ENCODE results near the gene RGP1.

The RGP1 gene

GRCh38 chr9:35719546-35719945 lies 29.5 kb upstream of the RGP1 start:
- Histone ChIP-seq H3K27ac (ENCODE audit: low read depth in 2 of 2, low read length in 2 of 2) (no peak overlapping the region), H3K9ac (ENCODE audit: low read depth in 1 of 2, low read length in 2 of 2) (no peak overlapping the region), H3K9me3 (ENCODE audit: control insufficient read depth in 2 of 2, low read length in 2 of 2) (no peaks in the 10 kb centered on the region), H3K36me3 (ENCODE audit: control insufficient read depth in 2 of 2, insufficient read depth in 2 of 2, low read length in 2 of 2) (peaks cover 93 to 100% of the 10 kb centered on the region in 2 donors), H3K4me3 (ENCODE audit: low read length in 2 of 2) (no peak overlapping the region), H3K4me1 (ENCODE audit: control insufficient read depth in 2 of 2, insufficient read depth in 2 of 2, low read length in 2 of 2) (no peaks in the 10 kb centered on the region), H3K27me3 (ENCODE audit: control insufficient read depth in 2 of 2, insufficient read depth in 2 of 2, low read length in 2 of 2) (no peaks in the 10 kb centered on the region)

GRCh38 chr9:35723426-35723825 lies 25.7 kb upstream of the RGP1 start:
- H3K36me3 ChIP-seq (ENCODE audit: control insufficient read depth in 2 of 2, insufficient read depth in 2 of 2, low read length in 2 of 2), result peaks cover 68 to 72% of the 10 kb centered on the region in 2 donors
- no peak overlapping the region for H3K4me3 ChIP-seq (ENCODE audit: low read length in 2 of 2)
- no peaks in the 10 kb centered on the region for H3K27me3 ChIP-seq (ENCODE audit: control insufficient read depth in 2 of 2, insufficient read depth in 2 of 2, low read length in 2 of 2)
- H3K9ac ChIP-seq (ENCODE audit: low read depth in 1 of 2, low read length in 2 of 2), result no peak overlapping the region
- no peaks in the 10 kb centered on the region for H3K9me3 ChIP-seq (ENCODE audit: control insufficient read depth in 2 of 2, low read length in 2 of 2)
- peaks cover 16 to 22% of the 10 kb centered on the region in 2 donors for H3K4me1 ChIP-seq (ENCODE audit: control insufficient read depth in 2 of 2, insufficient read depth in 2 of 2, low read length in 2 of 2)
- H3K27ac ChIP-seq (ENCODE audit: low read depth in 2 of 2, low read length in 2 of 2), result no peak overlapping the region

DNA sequence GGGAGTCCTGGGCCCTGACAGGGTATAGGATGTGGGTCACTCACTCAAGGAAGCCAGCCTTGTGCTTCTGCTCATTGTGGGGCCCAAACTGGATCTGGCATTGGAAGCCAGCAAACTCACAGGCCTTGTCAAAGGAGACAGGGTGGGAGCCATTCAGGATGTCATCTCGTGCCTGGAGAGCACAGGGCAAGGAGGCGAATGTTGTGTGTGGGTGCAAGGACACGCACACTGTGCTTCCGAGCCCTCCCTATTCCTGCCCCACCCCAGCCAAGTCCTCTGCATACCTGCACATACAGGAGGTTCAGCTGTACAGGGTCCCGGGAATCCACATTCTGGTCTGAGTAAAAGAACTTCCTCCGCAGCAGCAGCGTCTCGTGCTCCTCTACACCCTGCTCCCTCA lies 25.2 kb upstream of the RGP1 start:
- Histone ChIP-seq H3K4me1 (ENCODE audit: control insufficient read depth in 2 of 2, insufficient read depth in 2 of 2, low read length in 2 of 2) (peaks cover 19 to 27% of the 10 kb centered on the region in 2 donors), H3K9me3 (ENCODE audit: control insufficient read depth in 2 of 2, low read length in 2 of 2) (no peaks in the 10 kb centered on the region), H3K4me3 (ENCODE audit: low read length in 2 of 2) (no peak overlapping the region), H3K27ac (ENCODE audit: low read depth in 2 of 2, low read length in 2 of 2) (no peak overlapping the region), H3K36me3 (ENCODE audit: control insufficient read depth in 2 of 2, insufficient read depth in 2 of 2, low read length in 2 of 2) (peaks cover 63 to 67% of the 10 kb centered on the region in 2 donors), H3K27me3 (ENCODE audit: control insufficient read depth in 2 of 2, insufficient read depth in 2 of 2, low read length in 2 of 2) (no peaks in the 10 kb centered on the region), H3K9ac (ENCODE audit: low read depth in 1 of 2, low read length in 2 of 2) (no peak overlapping the region)

GRCh38 chr9:35725362-35725761 lies 23.7 kb upstream of the RGP1 start:
- Histone ChIP-seq H3K27me3 (ENCODE audit: control insufficient read depth in 2 of 2, insufficient read depth in 2 of 2, low read length in 2 of 2) (no peaks in the 10 kb centered on the region), H3K36me3 (ENCODE audit: control insufficient read depth in 2 of 2, insufficient read depth in 2 of 2, low read length in 2 of 2) (peaks cover 48 to 53% of the 10 kb centered on the region in 2 donors), H3K9me3 (ENCODE audit: control insufficient read depth in 2 of 2, low read length in 2 of 2) (no peaks in the 10 kb centered on the region), H3K9ac (ENCODE audit: low read depth in 1 of 2, low read length in 2 of 2) (no peak overlapping the region), H3K4me3 (ENCODE audit: low read length in 2 of 2) (no peak overlapping the region), H3K27ac (ENCODE audit: low read depth in 2 of 2, low read length in 2 of 2) (no peak overlapping the region), H3K4me1 (ENCODE audit: control insufficient read depth in 2 of 2, insufficient read depth in 2 of 2, low read length in 2 of 2) (peaks cover 33 to 41% of the 10 kb centered on the region in 2 donors)

- Histone ChIP-seq H3K27ac (ENCODE audit: low read depth in 2 of 2, low read length in 2 of 2) (peak overlapping the region; percentile 58 to 83), H3K9me3 (ENCODE audit: control insufficient read depth in 2 of 2, low read length in 2 of 2) (no peaks in the 10 kb centered on the region), H3K9ac (ENCODE audit: low read depth in 1 of 2, low read length in 2 of 2) (peak overlapping the region in 1 of 2 donors; percentile 27), H3K36me3 (ENCODE audit: control insufficient read depth in 2 of 2, insufficient read depth in 2 of 2, low read length in 2 of 2) (peaks cover 34 to 37% of the 10 kb centered on the region in 2 donors), H3K4me3 (ENCODE audit: low read length in 2 of 2) (peak overlapping the region in 1 of 2 donors; percentile 94), H3K4me1 (ENCODE audit: control insufficient read depth in 2 of 2, insufficient read depth in 2 of 2, low read length in 2 of 2) (peaks cover 40 to 51% of the 10 kb centered on the region in 2 donors), H3K27me3 (ENCODE audit: control insufficient read depth in 2 of 2, insufficient read depth in 2 of 2, low read length in 2 of 2) (no peaks in the 10 kb centered on the region)
Measured at GRCh38 chr9:35726931-35727330, 22.2 kb upstream of the RGP1 start.

GRCh38 chr9:35727676-35728040 lies 21.4 kb upstream of the RGP1 start:
- no peaks in the 10 kb centered on the region for H3K9me3 ChIP-seq (ENCODE audit: control insufficient read depth in 2 of 2, low read length in 2 of 2)

GRCh38 chr9:35728041-35728971 lies 20.8 kb upstream of the RGP1 start:
- Histone ChIP-seq H3K9ac (ENCODE audit: low read depth in 1 of 2, low read length in 2 of 2) (peak overlapping the region; percentile 41 to 61), H3K4me1 (ENCODE audit: control insufficient read depth in 2 of 2, insufficient read depth in 2 of 2, low read length in 2 of 2) (peaks cover 47 to 57% of the 10 kb centered on the region in 2 donors), H3K4me3 (ENCODE audit: low read length in 2 of 2) (peak overlapping the region; percentile 26 to 94), H3K36me3 (ENCODE audit: control insufficient read depth in 2 of 2, insufficient read depth in 2 of 2, low read length in 2 of 2) (peaks cover 23% of the 10 kb centered on the region in 2 donors), H3K27me3 (ENCODE audit: control insufficient read depth in 2 of 2, insufficient read depth in 2 of 2, low read length in 2 of 2) (no peaks in the 10 kb centered on the region), H3K27ac (ENCODE audit: low read depth in 2 of 2, low read length in 2 of 2) (peak overlapping the region; percentile 58 to 83), H3K9me3 (ENCODE audit: control insufficient read depth in 2 of 2, low read length in 2 of 2) (no peaks in the 10 kb centered on the region)

More at GRCh38 chr9:35727676-35728040, 21.4 kb upstream of the RGP1 start:
- peaks cover 41 to 51% of the 10 kb centered on the region in 2 donors for H3K4me1 ChIP-seq (ENCODE audit: control insufficient read depth in 2 of 2, insufficient read depth in 2 of 2, low read length in 2 of 2)
- no peaks in the 10 kb centered on the region for H3K27me3 ChIP-seq (ENCODE audit: control insufficient read depth in 2 of 2, insufficient read depth in 2 of 2, low read length in 2 of 2)
- H3K36me3 ChIP-seq (ENCODE audit: control insufficient read depth in 2 of 2, insufficient read depth in 2 of 2, low read length in 2 of 2), result peaks cover 26 to 30% of the 10 kb centered on the region in 2 donors
- peak overlapping the region; percentile 14 to 94 for H3K4me3 ChIP-seq (ENCODE audit: low read length in 2 of 2)
- peak overlapping the region; percentile 58 to 83 for H3K27ac ChIP-seq (ENCODE audit: low read depth in 2 of 2, low read length in 2 of 2)
- peak overlapping the region; percentile 41 to 61 for H3K9ac ChIP-seq (ENCODE audit: low read depth in 1 of 2, low read length in 2 of 2)

DNA sequence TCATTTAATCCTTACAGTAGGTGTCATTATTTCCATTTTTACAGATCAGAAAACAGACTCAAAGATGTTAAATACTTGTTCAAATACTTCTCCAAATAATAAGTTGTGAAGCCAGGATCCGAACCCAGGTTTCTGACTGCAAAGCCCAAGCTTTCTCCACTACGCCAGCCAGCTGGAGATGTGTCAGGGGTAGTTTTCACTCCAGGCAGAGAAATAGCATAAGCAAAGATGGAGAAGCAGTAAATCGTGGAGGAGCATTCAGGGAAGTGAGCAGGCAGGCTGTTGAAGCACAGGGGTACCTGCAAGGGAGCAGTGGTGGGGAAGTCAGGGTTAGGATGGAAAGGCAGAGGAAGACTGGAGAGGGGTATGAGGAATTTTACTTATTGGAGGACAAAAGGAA lies 20.0 kb upstream of the RGP1 start:
- H3K27me3 ChIP-seq (ENCODE audit: control insufficient read depth in 2 of 2, insufficient read depth in 2 of 2, low read length in 2 of 2), result no peaks in the 10 kb centered on the region
- H3K4me3 ChIP-seq (ENCODE audit: low read length in 2 of 2), result peak overlapping the region in 1 of 2 donors; percentile 94
- H3K9ac ChIP-seq (ENCODE audit: low read depth in 1 of 2, low read length in 2 of 2), result peak overlapping the region in 1 of 2 donors; percentile 4
- H3K4me1 ChIP-seq (ENCODE audit: control insufficient read depth in 2 of 2, insufficient read depth in 2 of 2, low read length in 2 of 2), result peaks cover 55 to 65% of the 10 kb centered on the region in 2 donors
- H3K36me3 ChIP-seq (ENCODE audit: control insufficient read depth in 2 of 2, insufficient read depth in 2 of 2, low read length in 2 of 2), result peaks cover 15% of the 10 kb centered on the region in 2 donors
- H3K9me3 ChIP-seq (ENCODE audit: control insufficient read depth in 2 of 2, low read length in 2 of 2), result no peaks in the 10 kb centered on the region
- peak overlapping the region; percentile 69 to 98 for H3K27ac ChIP-seq (ENCODE audit: low read depth in 2 of 2, low read length in 2 of 2)

DNA sequence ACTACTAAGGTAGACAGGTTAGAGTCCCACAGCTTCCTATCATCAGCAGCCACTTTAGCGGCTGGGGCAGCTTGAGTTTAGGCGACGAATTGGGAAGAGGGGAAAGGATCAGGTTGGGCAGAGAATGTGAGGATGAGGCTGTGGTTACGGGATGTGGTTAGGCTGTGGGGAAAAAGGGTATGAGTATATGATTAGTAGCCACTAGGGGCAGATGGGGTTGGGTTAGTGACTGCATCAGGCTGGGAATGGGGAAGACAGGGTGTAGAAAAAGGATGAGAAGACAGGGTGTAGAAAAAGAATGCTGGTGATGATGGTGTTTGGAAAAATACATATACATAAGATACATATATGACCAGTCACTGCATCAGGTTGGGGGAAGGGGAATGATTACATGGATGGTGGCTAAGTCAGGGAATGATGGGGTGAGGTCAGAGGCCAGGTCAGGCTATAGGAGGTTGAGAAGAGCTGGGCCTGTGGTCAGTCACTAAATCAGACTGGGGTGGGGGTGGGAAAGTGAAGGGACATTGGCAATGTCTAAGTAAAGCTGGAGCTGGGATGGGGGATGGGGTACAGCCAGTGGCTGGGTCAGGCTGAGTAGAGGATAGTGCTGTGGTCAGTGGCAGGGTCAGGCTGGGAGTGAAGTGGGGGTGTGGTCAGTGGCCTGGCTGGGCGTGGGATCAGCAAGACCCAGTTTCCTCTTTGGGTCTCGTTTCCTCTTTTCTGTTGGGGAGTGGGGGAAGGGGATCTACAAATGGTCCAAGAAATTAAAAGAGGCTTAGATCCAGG lies 19.2 kb upstream of the RGP1 start:
- H3K9me3 ChIP-seq (ENCODE audit: control insufficient read depth in 2 of 2, low read length in 2 of 2), result no peaks in the 10 kb centered on the region
- H3K36me3 ChIP-seq (ENCODE audit: control insufficient read depth in 2 of 2, insufficient read depth in 2 of 2, low read length in 2 of 2), result peaks cover 8 to 12% of the 10 kb centered on the region in 2 donors
- H3K4me3 ChIP-seq (ENCODE audit: low read length in 2 of 2), result peak overlapping the region; percentile 4 to 94
- peak overlapping the region; percentile 4 to 35 for H3K9ac ChIP-seq (ENCODE audit: low read depth in 1 of 2, low read length in 2 of 2)
- peaks cover 56 to 70% of the 10 kb centered on the region in 2 donors for H3K4me1 ChIP-seq (ENCODE audit: control insufficient read depth in 2 of 2, insufficient read depth in 2 of 2, low read length in 2 of 2)
- H3K27me3 ChIP-seq (ENCODE audit: control insufficient read depth in 2 of 2, insufficient read depth in 2 of 2, low read length in 2 of 2), result no peaks in the 10 kb centered on the region
- peak overlapping the region; percentile 98 for H3K27ac ChIP-seq (ENCODE audit: low read depth in 2 of 2, low read length in 2 of 2)

DNA sequence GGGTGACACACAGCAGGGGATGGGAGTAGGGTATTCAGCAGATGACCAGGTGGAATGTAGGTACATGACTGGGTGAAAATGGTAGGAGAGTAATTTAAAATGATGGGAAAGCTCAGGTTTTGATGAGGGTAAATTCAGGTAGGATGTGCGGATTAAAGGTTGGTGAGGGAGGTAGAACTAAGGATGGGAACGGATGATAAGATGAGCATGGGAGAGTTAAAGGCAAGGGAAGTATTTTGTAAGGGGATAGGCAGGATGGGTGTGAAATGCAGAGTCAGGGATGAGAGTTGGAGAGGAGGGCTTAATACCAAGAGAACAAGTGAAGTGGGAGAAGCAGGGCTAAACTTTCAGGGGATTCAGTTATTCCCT lies 18.6 kb upstream of the RGP1 start:
- peak overlapping the region; percentile 48 to 88 for H3K9ac ChIP-seq (ENCODE audit: low read depth in 1 of 2, low read length in 2 of 2)
- H3K4me1 ChIP-seq (ENCODE audit: control insufficient read depth in 2 of 2, insufficient read depth in 2 of 2, low read length in 2 of 2), result peaks cover 56 to 74% of the 10 kb centered on the region in 2 donors
- peak overlapping the region; percentile 89 to 94 for H3K4me3 ChIP-seq (ENCODE audit: low read length in 2 of 2)
- peak overlapping the region; percentile 98 for H3K27ac ChIP-seq (ENCODE audit: low read depth in 2 of 2, low read length in 2 of 2)
- peaks cover 8 to 12% of the 10 kb centered on the region in 2 donors for H3K36me3 ChIP-seq (ENCODE audit: control insufficient read depth in 2 of 2, insufficient read depth in 2 of 2, low read length in 2 of 2)
- H3K9me3 ChIP-seq (ENCODE audit: control insufficient read depth in 2 of 2, low read length in 2 of 2), result no peaks in the 10 kb centered on the region
- H3K27me3 ChIP-seq (ENCODE audit: control insufficient read depth in 2 of 2, insufficient read depth in 2 of 2, low read length in 2 of 2), result no peaks in the 10 kb centered on the region
